22Rv1 (cell line): ENCODE measurements around the gene DIRAS1.

Experiments used
- H3K27ac ChIP-seq: fragments of 450-650 bp; 2 replicates; pipeline ENCODE4 v1.5.1; 2017
- CTCF ChIP-seq: fragments of 450-650 bp; IDR thresholded peaks from 2 replicates; pipeline ENCODE4 v1.5.1; 2017; ENCODE audit warnings: mild to moderate bottlenecking
- ZFX ChIP-seq: fragments of 450-650 bp; IDR thresholded peaks from 2 replicates; pipeline ENCODE4 v1.6.1; 2017; ENCODE audit warnings: antibody characterized with exemption, borderline replicate concordance

Gene DIRAS1

DNA sequence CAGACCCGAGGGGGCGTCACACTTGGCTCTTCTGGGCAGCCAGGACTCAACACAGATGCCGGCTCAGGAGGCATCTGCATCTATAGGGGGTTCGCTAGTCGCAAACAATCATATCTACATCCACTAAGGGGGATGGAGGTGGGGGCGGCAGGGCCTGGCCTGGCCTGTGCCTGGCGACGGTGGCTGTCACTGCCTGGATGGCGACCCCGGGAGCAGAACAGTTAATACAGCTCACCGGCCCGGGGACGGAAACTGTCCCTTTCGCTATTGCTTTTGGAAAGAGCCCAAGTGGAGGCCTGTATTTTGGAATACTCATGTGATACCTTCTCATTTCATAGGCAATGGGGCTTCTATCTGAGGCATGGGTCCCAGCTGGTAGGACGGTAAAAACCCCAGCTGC, 44.2 kb upstream of the DIRAS1 start:
- H3K27ac ChIP-seq, result no peak overlapping the region
- TF ChIP-seq ZFX (no peak), CTCF (no peak)

GRCh38 chr19:2764945-2765344, 43.8 kb upstream of the DIRAS1 start:
- no peak for TF ChIP-seq ZFX
- TF ChIP-seq CTCF, result no peak

GRCh38 chr19:2763687-2764086, 42.5 kb upstream of the DIRAS1 start:
- TF ChIP-seq CTCF (no peak), ZFX (no peak)
- no peak overlapping the region for H3K27ac ChIP-seq

More at GRCh38 chr19:2764945-2765344, 43.8 kb upstream of the DIRAS1 start:
- H3K27ac ChIP-seq, result no peak overlapping the region

GRCh38 chr19:2762783-2763496, 41.8 kb upstream of the DIRAS1 start:
- TF ChIP-seq ZFX, result no peak
- no peak for TF ChIP-seq CTCF
- no peak overlapping the region for H3K27ac ChIP-seq

- TF ChIP-seq ZFX (no peak), CTCF (no peak)
These were observed 41.0 kb upstream of the DIRAS1 start for GRCh38 chr19:2761876-2762782.

DNA sequence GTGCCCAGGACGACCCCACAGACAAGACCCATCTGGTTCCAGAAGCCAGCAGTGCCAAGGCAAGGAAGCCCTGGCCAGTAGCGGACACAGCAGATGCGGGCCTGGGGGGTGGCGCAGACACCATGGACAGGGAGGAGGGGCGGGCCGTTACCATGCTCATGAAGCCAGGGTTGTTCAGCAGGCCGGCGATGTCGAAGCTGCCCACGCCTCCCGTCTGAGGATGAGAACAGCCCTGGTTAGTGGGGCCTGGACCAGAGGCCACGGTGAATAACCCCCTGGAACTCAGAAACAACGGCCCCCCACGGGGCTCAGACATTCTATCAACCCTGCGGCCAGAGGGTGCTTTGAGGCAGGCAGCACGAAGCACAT, 40.1 kb upstream of the DIRAS1 start:
- H3K27ac ChIP-seq, result no peak overlapping the region
- TF ChIP-seq ZFX (no peak), CTCF (no peak)

More at GRCh38 chr19:2761876-2762782, 41.0 kb upstream of the DIRAS1 start:
- H3K27ac ChIP-seq, result no peak overlapping the region

- no peak for TF ChIP-seq ZFX
- no peak overlapping the region for H3K27ac ChIP-seq
These were observed 38.8 kb upstream of the DIRAS1 start for GRCh38 chr19:2759965-2760364.
